Upper lobe of left lung (tissue), 6 donors: ENCODE measurements around the gene MXI1. TPM values are rescaled to one million over a fixed set of nuclear protein-coding genes. Genes with fewer than 3 reads are reported as not detected.

Experiments used
- ATAC-seq, 2 donors: fragments of 200-7000 bp; cut with Tn5 transposase; one replicate each; pipeline ENCODE4 v1.9.1; 2022; ENCODE audit warnings: mild to moderate bottlenecking in 2 of 2, moderate library complexity in 2 of 2; ENCODE audit not compliant: low FRiP score in 2 of 2
- DNase-seq, 2 donors: peaks; one replicate each; pipeline ENCODE4 v3.0.0-alpha.2; 2019 to 2020
- H3K27ac ChIP-seq, 4 donors: fragments of 200-600 bp; sonication (generic); one replicate each; pipeline ENCODE4 v1.5.1; 2016 to 2019
- H3K27me3 ChIP-seq, 4 donors: fragments of 200-600 bp; sonication (generic); one replicate each; pipeline ENCODE4 v1.5.1; 2017 to 2019
- H3K36me3 ChIP-seq, 4 donors: fragments of 200-600 bp; sonication (generic); one replicate each; pipeline ENCODE4 v1.5.1; 2016 to 2019
- H3K4me1 ChIP-seq, 4 donors: fragments of 200-600 bp; sonication (generic); one replicate each; pipeline ENCODE4 v1.5.1; 2018 to 2019
- H3K4me3 ChIP-seq, 4 donors: fragments of 200-600 bp; sonication (generic); one replicate each; pipeline ENCODE4 v1.5.1; 2017 to 2019; ENCODE audit warnings: mild to moderate bottlenecking in 2 of 4, moderate library complexity in 1 of 4
- H3K9me3 ChIP-seq, 4 donors: fragments of 200-600 bp; sonication (generic); one replicate each; pipeline ENCODE4 v1.5.1; 2018 to 2019
- CTCF ChIP-seq, 6 experiments: fragments of 450-650 bp in 4 of 6; fragments of 200-600 bp in 2 of 6; sonication (generic) in 2 of 6; IDR thresholded peaks; one replicate each; pipeline ENCODE4 v1.5.1; 2016 to 2019; ENCODE audit warnings: antibody characterized with exemption in 6 of 6
- EP300 ChIP-seq, 4 donors: sonication (generic); formaldehyde crosslinking; IDR thresholded peaks; one replicate each; pipeline ENCODE4 v1.5.1; 2017; ENCODE audit warnings: antibody characterized with exemption in 4 of 4, control low read depth in 2 of 4
- POLR2A ChIP-seq, 4 donors: fragments of 450-650 bp; IDR thresholded peaks; one replicate each; pipeline ENCODE4 v1.5.1; 2016 to 2017; ENCODE audit warnings: antibody characterized with exemption in 4 of 4, mild to moderate bottlenecking in 2 of 4
- POLR2AphosphoS5 ChIP-seq, 2 donors: sonication (generic); formaldehyde crosslinking; IDR thresholded peaks; one replicate each; pipeline ENCODE4 v1.5.1; 2017; ENCODE audit warnings: antibody characterized with exemption in 2 of 2
- WGBS, 2 donors: methylation state at CpG; one replicate each; pipeline ENCODE4 v1.1.5; 2017 to 2018; 5-methylcytosine and 5-hydroxymethylcytosine counted together
- total RNA-seq, 6 donors: library from RNA; depleted of rRNA in 4 of 6; stranded (reverse); fragments of >200 nt in 4 of 6; gene quantifications; one replicate each; pipeline versions ENCODE4 v1.1.0 to v1.2.1, GENCODE V29; 2016 to 2021
- donor health status: DM: no; HTN: no; CAD: no; lungs with moderate emphysema.
- donor health status: DM: no; HTN: yes; CAD: no; lungs with severe emphysema.

Gene MXI1
- total RNA-seq, 6 donors from 2014 or later, result 27.7 to 90.1 (median 45.2) TPM

- DNase-seq, result no peak
- no peak for ATAC-seq
- H3K9me3 ChIP-seq, result no peaks in the 10 kb centered on the region
- peak overlapping the region in 1 of 4 donors; percentile 42 for H3K27ac ChIP-seq
- H3K4me1 ChIP-seq, result peaks cover 0 to 7% (median 4%) of the 10 kb centered on the region in 4 donors
- 51 to 65% methylated on average over 1 of the region's 1 CpG for WGBS, 2 donors
- TF ChIP-seq EP300 (IDR thresholded peaks at IDR 0.05), result peak in 1 of 4 donors; percentile 42
- TF ChIP-seq CTCF (IDR thresholded peaks at IDR 0.05), result no peak
- H3K27me3 ChIP-seq, result no peaks in the 10 kb centered on the region
- H3K4me3 ChIP-seq, result no peak overlapping the region
- no peaks in the 10 kb centered on the region for H3K36me3 ChIP-seq
These were observed 55.8 kb downstream of the MXI1 start for GRCh38 chr10:110263164-110263563.

GRCh38 chr10:110265573-110266193 lies 58.3 kb downstream of the MXI1 start:
- WGBS, 2 donors, result 94 to 97% methylated on average over 4 of the region's 4 CpGs
- Histone ChIP-seq H3K4me1 (peaks cover 12 to 27% (median 24%) of the 10 kb centered on the region in 4 donors), H3K9me3 (no peaks in the 10 kb centered on the region), H3K36me3 (no peaks in the 10 kb centered on the region), H3K4me3 (no peak overlapping the region), H3K27ac (no peak overlapping the region), H3K27me3 (no peaks in the 10 kb centered on the region)
- TF ChIP-seq EP300 (IDR thresholded peaks at IDR 0.05) (no peak), POLR2AphosphoS5 (IDR thresholded peaks at IDR 0.05) (no peak)
- DNase-seq (no peak), ATAC-seq (no peak)

GRCh38 chr10:110267276-110267675 lies 59.9 kb downstream of the MXI1 start:
- peaks cover 12 to 27% (median 21%) of the 10 kb centered on the region in 4 donors for H3K4me1 ChIP-seq
- no peak for DNase-seq
- H3K27ac ChIP-seq, result no peak overlapping the region

GRCh38 chr10:110268442-110268841 lies 61.0 kb downstream of the MXI1 start:
- Histone ChIP-seq H3K4me1 (peaks cover 17 to 27% (median 24%) of the 10 kb centered on the region in 4 donors), H3K27ac (peak overlapping the region in 1 of 4 donors; percentile 75), H3K36me3 (no peaks in the 10 kb centered on the region), H3K9me3 (no peaks in the 10 kb centered on the region), H3K4me3 (no peak overlapping the region), H3K27me3 (no peaks in the 10 kb centered on the region)
- ATAC-seq (no peak), DNase-seq (peak in 1 of 2 donors; percentile 29)
- no peak for TF ChIP-seq POLR2AphosphoS5 (IDR thresholded peaks at IDR 0.05)
- TF ChIP-seq CTCF (IDR thresholded peaks at IDR 0.05), result no peak
- TF ChIP-seq EP300 (IDR thresholded peaks at IDR 0.05), result no peak
- TF ChIP-seq POLR2A (IDR thresholded peaks at IDR 0.05), result no peak

More at GRCh38 chr10:110267276-110267675, 59.9 kb downstream of the MXI1 start:
- ATAC-seq, result no peak
- H3K9me3 ChIP-seq, result no peaks in the 10 kb centered on the region
- no peaks in the 10 kb centered on the region for H3K36me3 ChIP-seq
- WGBS, 2 donors, result 94 to 98% methylated on average over 1 of the region's 1 CpG
- H3K4me3 ChIP-seq, result no peak overlapping the region
- no peaks in the 10 kb centered on the region for H3K27me3 ChIP-seq
- TF ChIP-seq POLR2AphosphoS5 (IDR thresholded peaks at IDR 0.05) (no peak), CTCF (IDR thresholded peaks at IDR 0.05) (no peak), EP300 (IDR thresholded peaks at IDR 0.05) (no peak), POLR2A (IDR thresholded peaks at IDR 0.05) (no peak)

- no peaks in the 10 kb centered on the region for H3K27me3 ChIP-seq
- peaks cover 19 to 32% (median 30%) of the 10 kb centered on the region in 4 donors for H3K4me1 ChIP-seq
- 68 to 73% methylated on average over 2 of the region's 2 CpGs for WGBS, 2 donors
- H3K9me3 ChIP-seq, result no peaks in the 10 kb centered on the region
- H3K27ac ChIP-seq, result peak overlapping the region; percentile 34 to 75 (median 56)
- H3K4me3 ChIP-seq, result peak overlapping the region in 2 of 4 donors; percentile 29 to 41
- no peak for ATAC-seq
- TF ChIP-seq POLR2AphosphoS5 (IDR thresholded peaks at IDR 0.05), result no peak
- no peak for TF ChIP-seq EP300 (IDR thresholded peaks at IDR 0.05)
- TF ChIP-seq POLR2A (IDR thresholded peaks at IDR 0.05), result no peak
- no peak for TF ChIP-seq CTCF (IDR thresholded peaks at IDR 0.05)
- no peak for DNase-seq
- no peaks in the 10 kb centered on the region for H3K36me3 ChIP-seq
These were observed 61.6 kb downstream of the MXI1 start for GRCh38 chr10:110268971-110269370.
